HepG2 (cell line): ENCODE measurements around the gene FASTKD3. TPM values are rescaled to one million over a fixed set of nuclear protein-coding genes. Genes with fewer than 3 reads are reported as not detected.

Experiments used
- ATF2 ChIP-seq: sonication (generic); formaldehyde crosslinking; IDR thresholded peaks from 2 replicates; pipeline ENCODE4 v1.4.0; 2020; ENCODE audit warnings: missing genetic modification reagents
- CBFB ChIP-seq: sonication (generic); formaldehyde crosslinking; IDR thresholded peaks from 2 replicates; pipeline ENCODE4 v1.4.0; 2020; ENCODE audit warnings: missing genetic modification reagents
- FOXK2 ChIP-seq: fragments of 450-650 bp; IDR thresholded peaks from 2 replicates; pipeline ENCODE4 v1.6.1; 2016
- FOXM1 ChIP-seq: sonication (generic); formaldehyde crosslinking; IDR thresholded peaks from 2 replicates; pipeline ENCODE4 v1.5.0; 2020; ENCODE audit warnings: missing genetic modification reagents
- GATA4 ChIP-seq: sonication (generic); IDR thresholded peaks from 2 replicates; pipeline ENCODE4 v1.6.1; 2016; ENCODE audit warnings: antibody characterized with exemption, low read depth, borderline replicate concordance
- GMEB2 ChIP-seq: IDR thresholded peaks from 2 replicates; pipeline ENCODE4 v1.6.1; 2016; ENCODE audit warnings: missing biosample characterization, missing genetic modification reagents, low read depth
- HIVEP1 ChIP-seq: sonication (generic); formaldehyde crosslinking; IDR thresholded peaks from 2 replicates; pipeline ENCODE4 v1.4.0; 2020; ENCODE audit warnings: mild to moderate bottlenecking, missing genetic modification reagents
- MLXIP ChIP-seq: sonication (generic); formaldehyde crosslinking; IDR thresholded peaks from 2 replicates; pipeline ENCODE4 v1.9.0; 2021; ENCODE audit warnings: missing genetic modification reagents, borderline replicate concordance
- NFYB ChIP-seq: sonication (generic); formaldehyde crosslinking; IDR thresholded peaks from 2 replicates; pipeline ENCODE4 v1.4.0; 2020; ENCODE audit warnings: missing genetic modification reagents
- PRDM4 ChIP-seq: sonication (generic); formaldehyde crosslinking; IDR thresholded peaks from 2 replicates; pipeline ENCODE4 v1.9.0; 2021; ENCODE audit warnings: missing genetic modification reagents, borderline replicate concordance
- SMAD1 ChIP-seq: sonication (generic); formaldehyde crosslinking; IDR thresholded peaks from 2 replicates; pipeline ENCODE4 v1.4.0; 2020; ENCODE audit warnings: missing genetic modification reagents, low read depth, mild to moderate bottlenecking, borderline replicate concordance
- TFE3 ChIP-seq: IDR thresholded peaks from 2 replicates; pipeline ENCODE4 v1.6.1; 2016
- ZNF234 ChIP-seq: sonication (generic); formaldehyde crosslinking; conservative IDR thresholded peaks from 2 replicates; pipeline ENCODE4 v1.5.1; 2020; ENCODE audit warnings: mild to moderate bottlenecking, missing genetic modification reagents
- ZNF280B ChIP-seq: sonication (generic); formaldehyde crosslinking; IDR thresholded peaks from 2 replicates; pipeline ENCODE4 v1.5.0; 2020; ENCODE audit warnings: missing genetic modification reagents, mild to moderate bottlenecking, borderline replicate concordance
- ZNF556 ChIP-seq: sonication (generic); formaldehyde crosslinking; IDR thresholded peaks from 2 replicates; pipeline ENCODE4 v1.4.0; 2020; ENCODE audit warnings: mild to moderate bottlenecking, missing genetic modification reagents, borderline replicate concordance
- ZNF746 ChIP-seq: sonication (generic); formaldehyde crosslinking; IDR thresholded peaks from 2 replicates; pipeline ENCODE4 v1.8.0; 2022; ENCODE audit warnings: mild to moderate bottlenecking, missing genetic modification reagents
- ZNF878 ChIP-seq: sonication (generic); formaldehyde crosslinking; IDR thresholded peaks from 2 replicates; pipeline ENCODE4 v1.8.1; 2023; ENCODE audit warnings: mild to moderate bottlenecking, missing genetic modification reagents, moderate library complexity
- polyA plus RNA-seq, 8 experiments: library from polyadenylated mRNA; depleted of rRNA in 3 of 8; stranded (reverse) in 7 of 8; unstranded in 1 of 8; fragments of >200 nt; fragmentation: Illumina TruSeq in 4 of 8; extraction: Trizol in 4 of 8; gene quantifications; 2 replicates each; pipeline versions ENCODE4 v1.2.1 to v1.2.3, GENCODE V29; 2011 to 2016; ENCODE audit warnings: low read depth in 4 of 8, missing spikeins in 1 of 8, mixed read lengths in 1 of 8; ENCODE audit not compliant: insufficient read depth in 1 of 8
- total RNA-seq, 5 experiments: library from RNA; depleted of rRNA; stranded (reverse); fragments of >200 nt; fragmentation: Illumina TruSeq; extraction: Trizol; gene quantifications; 2 replicates each; pipeline ENCODE4 v1.2.3, GENCODE V29; 2016; ENCODE audit warnings: low read depth in 1 of 5

The FASTKD3 gene
- total and polyA plus RNA-seq, 2 of the 13 experiments (the other 11 are each of a cell fraction or from before 2014, with no cell fraction given): 6.9 to 17.8 TPM

- TF ChIP-seq ZNF556 (CRISPR knock-in tag): no peak; the same call in 1 of the 2 replicates
- peak; percentile 51; the same call in 1 of the 2 replicates for TF ChIP-seq CBFB (CRISPR knock-in tag)
- TF ChIP-seq MLXIP (CRISPR knock-in tag): peak; percentile 25; the same call in 1 of the 2 replicates
- TF ChIP-seq FOXK2: no peak
- TF ChIP-seq GATA4: peak; percentile 36; the same call in 1 of the 2 replicates
- peak; percentile 95 for TF ChIP-seq NFYB (CRISPR knock-in tag)
- no peak for TF ChIP-seq FOXM1 (CRISPR knock-in tag)
- TF ChIP-seq SMAD1 (CRISPR knock-in tag): peak; percentile 61; the same call in 1 of the 2 replicates
- TF ChIP-seq ZNF280B (CRISPR knock-in tag): no peak
- TF ChIP-seq HIVEP1 (CRISPR knock-in tag): peak; percentile 72; the same call in 1 of the 2 replicates
- TF ChIP-seq GMEB2 (CRISPR knock-in tag): peak; percentile 89
- no peak for TF ChIP-seq TFE3 (CRISPR knock-in tag)
- no peak for TF ChIP-seq PRDM4 (CRISPR knock-in tag)
- TF ChIP-seq ZNF234: 0 out of 2 replicates have a peak, but pooled peaks have one; percentile 10
- peak; percentile 14; the same call in 1 of the 2 replicates for TF ChIP-seq ATF2 (CRISPR knock-in tag)
- TF ChIP-seq ZNF878 (CRISPR knock-in tag): no peak
- TF ChIP-seq ZNF746: no peak
These were observed at the start of gene FASTKD3, which contains the start of gene MTRR (continued) for GRCh38 chr5:7868773-7869473.
